ENCODE data around the gene ABLIM2.

The ABLIM2 gene

GRCh38 chr4:8121292-8122015, 37.2 kb downstream of the ABLIM2 start:
- no peaks in the 10 kb centered on the region for H3K9me2 ChIP-seq (replicated peaks; ENCODE audit: insufficient read depth, low read length)
- H3K4me2 ChIP-seq (ENCODE audit: low read depth, low read length, poor library complexity, severe bottlenecking), result no peak overlapping the region
- no peaks in the 10 kb centered on the region for H3K36me3 ChIP-seq (ENCODE audit: low read length)
- H3K9me3 ChIP-seq (ENCODE audit: insufficient read depth, low read length), result no peaks in the 10 kb centered on the region
- H3K27me3 ChIP-seq (ENCODE audit: low read length), result no peaks in the 10 kb centered on the region
- no peak overlapping the region for H2AFZ ChIP-seq (ENCODE audit: low read depth, low read length, severe bottlenecking)
- no peak overlapping the region for H3K4me3 ChIP-seq (ENCODE audit: insufficient read depth, low read length, poor library complexity, severe bottlenecking)
- no peak overlapping the region for H3K9ac ChIP-seq (ENCODE audit: low read length)
- no peaks in the 10 kb centered on the region for H4K20me1 ChIP-seq (ENCODE audit: low read depth, low read length)
- TF ChIP-seq CTCF (IDR thresholded peaks at IDR 0.05; ENCODE audit: insufficient read depth, low read length, poor library complexity, severe bottlenecking), result no peak
- TF ChIP-seq EZH2phosphoT487 (conservative IDR thresholded peaks at IDR 0.05; ENCODE audit: low read length), result no peak
- H3F3A ChIP-seq (ENCODE audit: insufficient read depth), result no peaks in the 10 kb centered on the region
- H3K27ac ChIP-seq (ENCODE audit: low read depth, low read length), result no peak overlapping the region
- H3K79me2 ChIP-seq (ENCODE audit: insufficient read depth, low read length), result no peaks in the 10 kb centered on the region

GRCh38 chr4:8120501-8120900, 38.1 kb downstream of the ABLIM2 start:
- no peaks in the 10 kb centered on the region for H3K27me3 ChIP-seq (ENCODE audit: low read length)
- no peaks in the 10 kb centered on the region for H3K9me3 ChIP-seq (ENCODE audit: insufficient read depth, low read length)
- H3K4me3 ChIP-seq (ENCODE audit: insufficient read depth, low read length, poor library complexity, severe bottlenecking), result no peak overlapping the region
- no peak for TF ChIP-seq CTCF (IDR thresholded peaks at IDR 0.05; ENCODE audit: insufficient read depth, low read length, poor library complexity, severe bottlenecking)
- no peak for TF ChIP-seq EZH2phosphoT487 (conservative IDR thresholded peaks at IDR 0.05; ENCODE audit: low read length)
- no peaks in the 10 kb centered on the region for H3K36me3 ChIP-seq (ENCODE audit: low read length)
- no peak overlapping the region for H3K9ac ChIP-seq (ENCODE audit: low read length)
- H3F3A ChIP-seq (ENCODE audit: insufficient read depth), result no peaks in the 10 kb centered on the region
- H2AFZ ChIP-seq (ENCODE audit: low read depth, low read length, severe bottlenecking), result no peak overlapping the region
- no peaks in the 10 kb centered on the region for H3K9me2 ChIP-seq (replicated peaks; ENCODE audit: insufficient read depth, low read length)
- H4K20me1 ChIP-seq (ENCODE audit: low read depth, low read length), result no peaks in the 10 kb centered on the region
- no peak overlapping the region for H3K4me2 ChIP-seq (ENCODE audit: low read depth, low read length, poor library complexity, severe bottlenecking)
- no peak overlapping the region for H3K27ac ChIP-seq (ENCODE audit: low read depth, low read length)
- H3K79me2 ChIP-seq (ENCODE audit: insufficient read depth, low read length), result no peaks in the 10 kb centered on the region

GRCh38 chr4:8119877-8120276, 38.7 kb downstream of the ABLIM2 start:
- TF ChIP-seq EZH2phosphoT487 (conservative IDR thresholded peaks at IDR 0.05; ENCODE audit: low read length), result no peak
- Histone ChIP-seq H3K27me3 (ENCODE audit: low read length) (no peaks in the 10 kb centered on the region), H3K4me2 (ENCODE audit: low read depth, low read length, poor library complexity, severe bottlenecking) (no peak overlapping the region)

GRCh38 chr4:8118531-8118930, 40.1 kb downstream of the ABLIM2 start:
- TF ChIP-seq EZH2phosphoT487 (conservative IDR thresholded peaks at IDR 0.05; ENCODE audit: low read length) (no peak), CTCF (IDR thresholded peaks at IDR 0.05; ENCODE audit: insufficient read depth, low read length, poor library complexity, severe bottlenecking) (no peak)
- Histone ChIP-seq H3K36me3 (ENCODE audit: low read length) (no peaks in the 10 kb centered on the region), H3K9me2 (replicated peaks; ENCODE audit: insufficient read depth, low read length) (no peaks in the 10 kb centered on the region), H3K4me3 (ENCODE audit: insufficient read depth, low read length, poor library complexity, severe bottlenecking) (no peak overlapping the region), H4K20me1 (ENCODE audit: low read depth, low read length) (no peaks in the 10 kb centered on the region), H3K27ac (ENCODE audit: low read depth, low read length) (no peak overlapping the region), H3K27me3 (ENCODE audit: low read length) (no peaks in the 10 kb centered on the region), H3K9me3 (ENCODE audit: insufficient read depth, low read length) (no peaks in the 10 kb centered on the region), H3K79me2 (ENCODE audit: insufficient read depth, low read length) (no peaks in the 10 kb centered on the region), H3K9ac (ENCODE audit: low read length) (no peak overlapping the region), H3K4me2 (ENCODE audit: low read depth, low read length, poor library complexity, severe bottlenecking) (no peak overlapping the region), H2AFZ (ENCODE audit: low read depth, low read length, severe bottlenecking) (no peak overlapping the region), H3F3A (ENCODE audit: insufficient read depth) (no peaks in the 10 kb centered on the region)

More at GRCh38 chr4:8119877-8120276, 38.7 kb downstream of the ABLIM2 start:
- Histone ChIP-seq H3K27ac (ENCODE audit: low read depth, low read length) (no peak overlapping the region), H3K79me2 (ENCODE audit: insufficient read depth, low read length) (no peaks in the 10 kb centered on the region), H3F3A (ENCODE audit: insufficient read depth) (no peaks in the 10 kb centered on the region), H3K9me2 (replicated peaks; ENCODE audit: insufficient read depth, low read length) (no peaks in the 10 kb centered on the region), H3K9ac (ENCODE audit: low read length) (no peak overlapping the region), H4K20me1 (ENCODE audit: low read depth, low read length) (no peaks in the 10 kb centered on the region), H3K36me3 (ENCODE audit: low read length) (no peaks in the 10 kb centered on the region), H3K4me3 (ENCODE audit: insufficient read depth, low read length, poor library complexity, severe bottlenecking) (no peak overlapping the region), H2AFZ (ENCODE audit: low read depth, low read length, severe bottlenecking) (no peak overlapping the region), H3K9me3 (ENCODE audit: insufficient read depth, low read length) (no peaks in the 10 kb centered on the region)
